HEK293 (cell line): ENCODE data around the gene FOXD3.

Experiments
- CTCF ChIA-PET: fragments of 350-600 bp; formaldehyde crosslinking; extraction: SDS; loops from one replicate; lab custom pipeline; 2021; ENCODE audit warnings: antibody characterized with exemption; lab: Yijun Ruan, JAX
- POLR2A ChIA-PET: fragments of 300-600 bp; formaldehyde crosslinking; extraction: SDS; loops from one replicate; lab custom pipeline; 2020; ENCODE audit warnings: antibody characterized with exemption, inconsistent platforms; lab: Yijun Ruan, JAX
- H3K27ac ChIP-seq: fragments of 200-500 bp; sonication (Bioruptor generic); 2 replicates; pipeline ENCODE4 v1.5.1; 2014; ENCODE audit warnings: low read depth, low read length, control low read depth, inconsistent platforms; ENCODE audit errors: extremely low read depth
- H3K36me3 ChIP-seq, 2 experiments: fragments of 200-500 bp in 1 of 2; sonication (Bioruptor generic) in 1 of 2; 1 replicate in 1 of 2; 2 replicates in 1 of 2; pipeline ENCODE4 v1.5.1; 2014 to 2017; ENCODE audit warnings: inconsistent platforms in 2 of 2, low read length in 2 of 2; ENCODE audit not compliant: control insufficient read depth in 2 of 2, insufficient read depth in 1 of 2
- H3K4me1 ChIP-seq: fragments of 200-500 bp; sonication (Bioruptor generic); 2 replicates; pipeline ENCODE4 v1.5.1; 2014; ENCODE audit warnings: mild to moderate bottlenecking, low read length, inconsistent platforms; ENCODE audit not compliant: control insufficient read depth, insufficient read depth
- H3K4me3 ChIP-seq: 2 replicates; pipeline ENCODE4 v1.5.1; 2011; ENCODE audit warnings: low read depth, mild to moderate bottlenecking, control low read depth, low read length, moderate library complexity
- H3K9me3 ChIP-seq: fragments of 200-500 bp; sonication (Bioruptor generic); 2 replicates; pipeline ENCODE4 v1.5.1; 2014; ENCODE audit warnings: low read depth, low read length, inconsistent platforms; ENCODE audit not compliant: control insufficient read depth, insufficient read depth
- FEZF1 ChIP-seq: fragments of 450-650 bp; formaldehyde crosslinking; IDR thresholded peaks from 2 replicates; pipeline ENCODE4 v1.5.1; 2016; ENCODE audit warnings: missing biosample characterization, missing genetic modification characterization
- GLI2 ChIP-seq: fragments of 450-650 bp; formaldehyde crosslinking; IDR thresholded peaks from 2 replicates; pipeline ENCODE4; 2017; ENCODE audit warnings: missing biosample characterization, missing genetic modification characterization, low read depth, borderline replicate concordance
- MZF1 ChIP-seq: fragments of 450-650 bp; formaldehyde crosslinking; IDR thresholded peaks from 2 replicates; pipeline ENCODE4 v1.5.1; 2017; ENCODE audit warnings: missing biosample characterization, missing genetic modification characterization, borderline replicate concordance
- SALL2 ChIP-seq: fragments of 450-650 bp; formaldehyde crosslinking; IDR thresholded peaks from 2 replicates; pipeline ENCODE4 v1.5.0; 2017; ENCODE audit warnings: missing biosample characterization, mild to moderate bottlenecking, missing genetic modification characterization, borderline replicate concordance
- SCRT2 ChIP-seq: fragments of 450-650 bp; formaldehyde crosslinking; IDR thresholded peaks from 2 replicates; pipeline ENCODE4 v1.5.1; 2016; ENCODE audit warnings: missing biosample characterization, missing genetic modification characterization
- TRIM28 ChIP-seq: IDR thresholded peaks from 2 replicates; pipeline ENCODE4 v1.6.1; 2011; ENCODE audit warnings: low read length, control low read depth, borderline replicate concordance
- ZBTB11 ChIP-seq: fragments of 450-650 bp; formaldehyde crosslinking; conservative IDR thresholded peaks from 2 replicates; pipeline ENCODE4 v1.5.1; 2016; ENCODE audit warnings: low read depth, missing biosample characterization, missing genetic modification characterization
- ZBTB20 ChIP-seq: fragments of 450-650 bp; formaldehyde crosslinking; IDR thresholded peaks from 2 replicates; pipeline ENCODE4 v1.5.1; 2016; ENCODE audit warnings: missing biosample characterization, missing genetic modification characterization
- ZFP3 ChIP-seq: fragments of 450-650 bp; formaldehyde crosslinking; IDR thresholded peaks from 2 replicates; pipeline ENCODE4 v1.5.1; 2016; ENCODE audit warnings: low read depth, missing biosample characterization, missing genetic modification characterization
- ZNF121 ChIP-seq: fragments of 450-650 bp; formaldehyde crosslinking; IDR thresholded peaks from 2 replicates; pipeline ENCODE4 v1.5.1; 2016; ENCODE audit warnings: missing biosample characterization, missing genetic modification characterization
- ZNF140 ChIP-seq: fragments of 450-650 bp; formaldehyde crosslinking; IDR thresholded peaks from 2 replicates; pipeline ENCODE4 v1.5.1; 2016; ENCODE audit warnings: missing biosample characterization, missing genetic modification characterization
- ZNF2 ChIP-seq: fragments of 450-650 bp; formaldehyde crosslinking; IDR thresholded peaks from 2 replicates; pipeline ENCODE4 v1.5.1; 2016; ENCODE audit warnings: missing biosample characterization, missing genetic modification characterization
- ZNF280D ChIP-seq: fragments of 450-650 bp; formaldehyde crosslinking; IDR thresholded peaks from 2 replicates; pipeline ENCODE4 v1.5.1; 2016; ENCODE audit warnings: missing biosample characterization, missing genetic modification characterization
- ZNF335 ChIP-seq: fragments of 450-650 bp; formaldehyde crosslinking; conservative IDR thresholded peaks from 2 replicates; pipeline ENCODE4 v1.5.1; 2016; ENCODE audit warnings: missing biosample characterization, missing genetic modification characterization
- ZNF354C ChIP-seq: fragments of 450-650 bp; formaldehyde crosslinking; IDR thresholded peaks from 2 replicates; pipeline ENCODE4 v1.5.1; 2016; ENCODE audit warnings: missing biosample characterization, missing genetic modification characterization, low read depth, borderline replicate concordance
- ZNF37A ChIP-seq: fragments of 450-650 bp; IDR thresholded peaks from 2 replicates; pipeline ENCODE4 v1.5.1; 2018; ENCODE audit warnings: missing biosample characterization, missing genetic modification characterization
- ZNF600 ChIP-seq: fragments of 450-650 bp; formaldehyde crosslinking; IDR thresholded peaks from 2 replicates; pipeline ENCODE4 v1.5.1; 2016; ENCODE audit warnings: missing biosample characterization, missing genetic modification characterization
- ZNF76 ChIP-seq: fragments of 450-650 bp; formaldehyde crosslinking; IDR thresholded peaks from 2 replicates; pipeline ENCODE4; 2016; ENCODE audit warnings: low read depth, missing biosample characterization, missing genetic modification characterization, borderline replicate concordance
- TF ChIP-seq, protein P1 (sequence below): sonication (generic); formaldehyde crosslinking; IDR thresholded peaks from 2 replicates; pipeline ENCODE4 v1.8.1; 2022; ENCODE audit warnings: mild to moderate bottlenecking, moderate library complexity, missing genetic modification reagents
- TF ChIP-seq, protein P2 (sequence below): fragments of 450-650 bp; formaldehyde crosslinking; IDR thresholded peaks from 2 replicates; pipeline ENCODE4 v1.5.1; 2017; ENCODE audit warnings: missing biosample characterization, missing genetic modification characterization

FOXD3 gene

GRCh38 chr1:63367215-63368103 is 45.1 kb downstream of the FOXD3 start, which contains the start of gene ALG6 (continued):
- TF ChIP-seq ZNF280D (no peak), MZF1 (tag by site-specific recombination) (peak; percentile 40; the same call in 1 of the 2 replicates), FEZF1 (tag by site-specific recombination) (0 out of 2 replicates have a peak, but pooled peaks have one; percentile 28), ZNF335 (tag by site-specific recombination) (peak; percentile 90), ZNF600 (tag by site-specific recombination) (peak; percentile 99), ZNF140 (tag by site-specific recombination) (no peak), ZNF2 (tag by site-specific recombination) (peak; percentile 74), ZBTB20 (tag by site-specific recombination) (peak; percentile 61; the same call in 1 of the 2 replicates), ZNF76 (tag by site-specific recombination) (peak; percentile 77; the same call in 1 of the 2 replicates), ZBTB11 (tag by site-specific recombination) (0 out of 2 replicates have a peak, but pooled peaks have one; percentile 33)
- TF ChIP-seq, protein P1, sequence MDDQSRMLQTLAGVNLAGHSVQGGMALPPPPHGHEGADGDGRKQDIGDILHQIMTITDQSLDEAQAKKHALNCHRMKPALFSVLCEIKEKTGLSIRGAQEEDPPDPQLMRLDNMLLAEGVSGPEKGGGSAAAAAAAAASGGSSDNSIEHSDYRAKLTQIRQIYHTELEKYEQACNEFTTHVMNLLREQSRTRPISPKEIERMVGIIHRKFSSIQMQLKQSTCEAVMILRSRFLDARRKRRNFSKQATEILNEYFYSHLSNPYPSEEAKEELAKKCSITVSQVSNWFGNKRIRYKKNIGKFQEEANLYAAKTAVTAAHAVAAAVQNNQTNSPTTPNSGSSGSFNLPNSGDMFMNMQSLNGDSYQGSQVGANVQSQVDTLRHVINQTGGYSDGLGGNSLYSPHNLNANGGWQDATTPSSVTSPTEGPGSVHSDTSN (CRISPR knock-in tag) = peak; percentile 28; the same call in 1 of the 2 replicates

DNA sequence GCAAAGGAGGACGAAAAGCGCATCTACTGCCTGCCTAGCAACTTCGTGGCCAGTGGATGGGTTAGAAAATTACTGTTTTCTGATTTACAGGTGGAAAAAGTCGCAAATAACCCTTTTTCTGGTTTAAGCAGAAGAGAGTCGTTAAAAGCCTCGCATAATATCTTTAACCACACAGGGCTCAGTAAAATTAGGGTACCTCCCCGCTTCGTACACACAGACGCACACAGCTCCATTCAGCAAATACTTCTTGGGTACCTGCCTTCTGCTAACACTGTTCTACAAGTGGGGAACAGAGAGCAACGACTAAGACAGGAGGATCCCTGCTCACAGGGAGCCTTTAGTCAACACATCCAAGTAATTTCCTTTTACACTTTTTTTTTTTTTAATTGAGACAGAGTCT is 45.8 kb downstream of the FOXD3 start:
- peak overlapping the region; percentile 63; the same call in 1 of the 2 replicates for H3K27ac ChIP-seq
- TF ChIP-seq SCRT2 (tag by site-specific recombination) (peak; percentile 46; the same call in 1 of the 2 replicates), ZNF37A (no peak), SALL2 (tag by site-specific recombination) (no peak), ZNF121 (no peak), TRIM28 (no peak), GLI2 (no peak), FEZF1 (tag by site-specific recombination) (no peak), ZFP3 (tag by site-specific recombination) (no peak), ZNF335 (tag by site-specific recombination) (peak; percentile 34), ZNF354C (tag by site-specific recombination) (no peak)
- TF ChIP-seq, protein P2, sequence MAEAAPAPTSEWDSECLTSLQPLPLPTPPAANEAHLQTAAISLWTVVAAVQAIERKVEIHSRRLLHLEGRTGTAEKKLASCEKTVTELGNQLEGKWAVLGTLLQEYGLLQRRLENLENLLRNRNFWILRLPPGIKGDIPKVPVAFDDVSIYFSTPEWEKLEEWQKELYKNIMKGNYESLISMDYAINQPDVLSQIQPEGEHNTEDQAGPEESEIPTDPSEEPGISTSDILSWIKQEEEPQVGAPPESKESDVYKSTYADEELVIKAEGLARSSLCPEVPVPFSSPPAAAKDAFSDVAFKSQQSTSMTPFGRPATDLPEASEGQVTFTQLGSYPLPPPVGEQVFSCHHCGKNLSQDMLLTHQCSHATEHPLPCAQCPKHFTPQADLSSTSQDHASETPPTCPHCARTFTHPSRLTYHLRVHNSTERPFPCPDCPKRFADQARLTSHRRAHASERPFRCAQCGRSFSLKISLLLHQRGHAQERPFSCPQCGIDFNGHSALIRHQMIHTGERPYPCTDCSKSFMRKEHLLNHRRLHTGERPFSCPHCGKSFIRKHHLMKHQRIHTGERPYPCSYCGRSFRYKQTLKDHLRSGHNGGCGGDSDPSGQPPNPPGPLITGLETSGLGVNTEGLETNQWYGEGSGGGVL (tag by site-specific recombination) = no peak
- TF ChIP-seq, all 188 proteins: peak for 2
- POLR2A ChIA-PET = interaction anchor here (0.7 to 1.0 kb wide), 3 partner anchors 30 to 44 kb away, joined by 3 to 4 read pairs (median 3); no protein-coding TSS in a partner anchor
- H3K4me1 ChIP-seq = no peaks in the 10 kb centered on the region
- peak overlapping the region; percentile 92 for H3K4me3 ChIP-seq
- H3K9me3 ChIP-seq = no peaks in the 10 kb centered on the region
- CTCF ChIA-PET = interaction anchor here (0.7 to 0.9 kb wide), 2 partner anchors 12 to 73 kb away, joined by 3 read pairs; no protein-coding TSS in a partner anchor
- H3K36me3 ChIP-seq = peaks cover 7 to 22% of the 10 kb centered on the region in 2 experiments
